LNCaP clone FGC (cell line): ENCODE data around the gene CDC14B.
"Not testable (repeated sequence)": the region's sequence is repeated elsewhere in the genome, so short reads cannot be mapped to it uniquely, and the experiment has no call there.

Source experiments
- DNase-seq: peaks from one replicate; pipeline ENCODE4 v3.0.0-alpha.2; 2011; ENCODE audit warnings: low read depth
- H3K4me3 ChIP-seq: 2 replicates; pipeline ENCODE4 v1.5.1; 2011; ENCODE audit warnings: mild to moderate bottlenecking, low read depth, low read length, control low read depth
- CTCF ChIP-seq: IDR thresholded peaks from 2 replicates; pipeline ENCODE4 v1.5.1; 2012; ENCODE audit warnings: mild to moderate bottlenecking; ENCODE audit not compliant: control insufficient read depth, insufficient read depth; ENCODE audit errors: extremely low read depth

Gene CDC14B

DNA sequence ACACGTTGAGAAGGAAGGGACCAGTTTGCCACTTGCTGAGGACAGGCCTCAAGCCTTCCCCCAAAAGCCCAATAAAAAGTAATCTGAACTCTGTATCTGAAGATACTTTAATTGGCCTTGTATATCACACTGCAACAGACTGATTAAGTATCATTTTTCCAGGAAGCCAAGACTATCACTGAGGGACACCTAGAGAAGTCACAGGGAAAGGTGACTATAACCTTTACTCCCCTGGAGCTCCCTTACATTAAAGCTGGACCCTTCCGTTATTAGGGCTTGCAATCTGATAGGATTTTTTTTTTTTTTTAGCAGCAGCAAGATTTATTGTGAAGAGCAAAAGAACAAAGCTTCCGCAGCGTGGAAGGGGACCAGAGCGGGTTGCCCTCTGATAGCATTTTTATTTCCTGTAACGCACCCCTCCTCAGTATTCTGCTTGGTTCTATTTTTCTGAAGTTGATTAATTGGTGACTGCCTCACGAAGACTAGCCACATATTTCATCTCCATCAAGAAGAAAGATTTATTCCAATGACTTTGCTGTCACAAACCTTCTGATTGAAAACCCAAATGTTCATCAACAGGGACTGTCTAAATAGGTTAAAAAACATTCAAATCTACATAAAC is 2.7 kb downstream of the CDC14B start:
- TF ChIP-seq CTCF, result no peak
- no peak for DNase-seq
- H3K4me3 ChIP-seq, result no peak overlapping the region

GRCh38 chr9:96615411-96615810 is 4.2 kb downstream of the CDC14B start:
- H3K4me3 ChIP-seq, result no peak overlapping the region
- no peak for TF ChIP-seq CTCF
- no peak for DNase-seq

DNA sequence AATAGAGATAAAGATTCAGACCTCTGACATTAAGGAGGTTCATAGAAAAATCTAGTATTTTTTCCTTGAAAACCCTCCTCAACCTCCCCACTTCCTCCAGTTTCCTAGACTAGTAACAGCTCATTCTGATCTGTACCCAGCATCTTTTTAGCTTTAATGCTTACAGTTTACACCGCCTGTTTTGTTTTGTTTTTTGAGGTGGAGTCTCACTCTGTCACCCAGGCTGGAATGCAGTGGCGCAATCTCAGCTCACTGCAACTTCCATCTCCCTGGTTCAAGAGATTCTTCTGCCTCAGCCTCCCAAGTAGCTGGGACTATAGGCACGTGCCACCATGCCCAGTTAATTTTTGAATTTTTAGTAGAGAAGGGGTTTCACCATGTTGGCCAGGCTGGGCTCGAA is 5.0 kb downstream of the CDC14B start:
- H3K4me3 ChIP-seq, DNase-seq: not testable (repeated sequence)

DNA sequence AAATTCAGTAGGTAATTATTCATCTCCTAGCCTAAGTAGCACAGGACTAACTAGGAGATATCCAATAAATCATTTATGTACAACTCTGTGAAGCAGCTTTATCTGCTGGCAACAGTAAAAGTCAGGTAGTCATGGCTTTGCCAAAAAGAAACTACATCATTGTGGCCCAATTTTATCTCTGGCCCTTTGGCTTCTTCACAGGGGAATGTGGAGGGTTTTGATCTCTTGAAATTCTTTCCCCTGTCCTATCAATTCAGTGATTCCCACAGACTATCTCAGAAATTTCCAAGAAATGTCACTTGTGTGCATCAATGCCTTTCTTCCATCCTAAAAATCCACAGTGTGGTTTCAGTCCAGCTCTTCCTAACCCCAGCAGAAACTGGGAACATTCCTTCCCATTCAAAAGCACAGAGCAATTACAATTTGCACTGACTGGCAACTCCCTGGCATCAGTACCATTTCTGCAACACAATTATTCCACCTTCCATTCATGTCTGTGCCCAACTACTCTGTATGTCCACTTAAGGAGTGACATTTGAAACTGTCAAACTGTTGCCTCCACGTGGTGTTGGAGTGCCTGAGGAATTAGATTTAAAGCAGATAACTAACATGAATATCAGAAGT is 6.6 kb downstream of the CDC14B start:
- no peak for DNase-seq
- no peak for TF ChIP-seq CTCF
- H3K4me3 ChIP-seq, result no peak overlapping the region

- H3K4me3 ChIP-seq, result no peak overlapping the region
- TF ChIP-seq CTCF, result no peak
These were observed 7.3 kb downstream of the CDC14B start for GRCh38 chr9:96612105-96612965.

GRCh38 chr9:96611302-96611701 is 8.3 kb downstream of the CDC14B start:
- no peak for DNase-seq
- no peak overlapping the region for H3K4me3 ChIP-seq
- no peak for TF ChIP-seq CTCF

More at GRCh38 chr9:96612105-96612965, 7.3 kb downstream of the CDC14B start:
- peak; percentile 35 for DNase-seq

GRCh38 chr9:96609732-96610131 is 9.9 kb downstream of the CDC14B start:
- no peak overlapping the region for H3K4me3 ChIP-seq
- no peak for DNase-seq
- no peak for TF ChIP-seq CTCF
